ENCODE results near the gene OR2AP1. TPM values are rescaled to one million over a fixed set of nuclear protein-coding genes. Genes with fewer than 3 reads are reported as not detected.
"Not testable (repeated sequence)": the region's sequence is repeated elsewhere in the genome, so short reads cannot be mapped to it uniquely, and the experiment has no call there.

The OR2AP1 gene
- polyA plus RNA-seq, 1 donor from 2014 or later: not detected

GRCh38 chr12:55582066-55582465 is 9.8 kb downstream of the OR2AP1 start:
- Histone ChIP-seq H3K4me2 (ENCODE audit: low read length) (no peak overlapping the region), H3K4me3 (ENCODE audit: low read length) (no peak overlapping the region), H3K27ac (ENCODE audit: low read length) (no peak overlapping the region), H2AFZ (ENCODE audit: low read depth, low read length) (no peak overlapping the region), H3F3A (ENCODE audit: insufficient read depth, low read length, poor library complexity, severe bottlenecking) (no peaks in the 10 kb centered on the region), H3K79me2 (replicated peaks; ENCODE audit: insufficient read depth, low read length) (no peaks in the 10 kb centered on the region), H3K9me2 (ENCODE audit: insufficient read depth, low read length) (no peaks in the 10 kb centered on the region), H3K36me3 (ENCODE audit: insufficient read depth, low read length) (no peaks in the 10 kb centered on the region), H3K9ac (ENCODE audit: low read length) (no peak overlapping the region), H4K20me1 (ENCODE audit: insufficient read depth) (no peaks in the 10 kb centered on the region), H3K27me3 (ENCODE audit: insufficient read depth, low read depth, low read length) (no peaks in the 10 kb centered on the region), H3K9me3 (ENCODE audit: low read length) (no peaks in the 10 kb centered on the region)
- TF ChIP-seq SMC3 (conservative IDR thresholded peaks at IDR 0.05; ENCODE audit: poor library complexity): no peak
- TF ChIP-seq POLR2AphosphoS5 (IDR thresholded peaks at IDR 0.05): no peak
- TF ChIP-seq TAF1 (IDR thresholded peaks at IDR 0.05; ENCODE audit: low read depth): no peak
- no peak for TF ChIP-seq REST (IDR thresholded peaks at IDR 0.05; ENCODE audit: borderline replicate concordance)
- TF ChIP-seq MXI1 (conservative IDR thresholded peaks at IDR 0.05; ENCODE audit: poor library complexity, severe bottlenecking): no peak
- TF ChIP-seq RAD21 (conservative IDR thresholded peaks at IDR 0.05): no peak
- no peak for TF ChIP-seq CTCF (IDR thresholded peaks at IDR 0.05; ENCODE audit: poor library complexity, severe bottlenecking)
- no peak for TF ChIP-seq EZH2 (IDR thresholded peaks at IDR 0.05; ENCODE audit: borderline replicate concordance, insufficient read depth, low read length, poor library complexity, severe bottlenecking)
- no peak for TF ChIP-seq EP300 (conservative IDR thresholded peaks at IDR 0.05; ENCODE audit: poor library complexity, severe bottlenecking)

GRCh38 chr12:55585817-55586216 is 13.5 kb downstream of the OR2AP1 start:
- Histone ChIP-seq H3K27ac (ENCODE audit: low read length) (no peak overlapping the region), H3K36me3 (ENCODE audit: insufficient read depth, low read length) (no peaks in the 10 kb centered on the region), H3K9ac (ENCODE audit: low read length) (no peak overlapping the region), H3K9me3 (ENCODE audit: low read length) (no peaks in the 10 kb centered on the region), H2AFZ (ENCODE audit: low read depth, low read length) (no peak overlapping the region), H3F3A (ENCODE audit: insufficient read depth, low read length, poor library complexity, severe bottlenecking) (no peaks in the 10 kb centered on the region), H3K27me3 (ENCODE audit: insufficient read depth, low read depth, low read length) (no peaks in the 10 kb centered on the region), H4K20me1 (ENCODE audit: insufficient read depth) (no peaks in the 10 kb centered on the region), H3K4me2 (ENCODE audit: low read length) (no peak overlapping the region), H3K9me2 (ENCODE audit: insufficient read depth, low read length) (no peaks in the 10 kb centered on the region), H3K4me3 (ENCODE audit: low read length) (no peak overlapping the region), H3K79me2 (replicated peaks; ENCODE audit: insufficient read depth, low read length) (no peaks in the 10 kb centered on the region)
- no peak for TF ChIP-seq EZH2 (IDR thresholded peaks at IDR 0.05; ENCODE audit: borderline replicate concordance, insufficient read depth, low read length, poor library complexity, severe bottlenecking)
- no peak for TF ChIP-seq RAD21 (conservative IDR thresholded peaks at IDR 0.05)
- no peak for TF ChIP-seq EP300 (conservative IDR thresholded peaks at IDR 0.05; ENCODE audit: poor library complexity, severe bottlenecking)
- TF ChIP-seq REST (IDR thresholded peaks at IDR 0.05; ENCODE audit: borderline replicate concordance): no peak
- TF ChIP-seq TAF1 (IDR thresholded peaks at IDR 0.05; ENCODE audit: low read depth): no peak
- TF ChIP-seq SMC3 (conservative IDR thresholded peaks at IDR 0.05; ENCODE audit: poor library complexity): no peak
- no peak for TF ChIP-seq CTCF (IDR thresholded peaks at IDR 0.05; ENCODE audit: poor library complexity, severe bottlenecking)
- TF ChIP-seq POLR2AphosphoS5 (IDR thresholded peaks at IDR 0.05): no peak
- no peak for TF ChIP-seq MXI1 (conservative IDR thresholded peaks at IDR 0.05; ENCODE audit: poor library complexity, severe bottlenecking)

GRCh38 chr12:55590152-55590551 is 17.9 kb downstream of the OR2AP1 start:
- not testable (repeated sequence) for H3K4me2 ChIP-seq (ENCODE audit: low read length); H3K9me3 ChIP-seq (ENCODE audit: low read length); H3K4me3 ChIP-seq (ENCODE audit: low read length); H3K27me3 ChIP-seq (ENCODE audit: insufficient read depth, low read depth, low read length); H3K9ac ChIP-seq (ENCODE audit: low read length); H3K27ac ChIP-seq (ENCODE audit: low read length); H3F3A ChIP-seq (ENCODE audit: insufficient read depth, low read length, poor library complexity, severe bottlenecking); H4K20me1 ChIP-seq (ENCODE audit: insufficient read depth); H3K36me3 ChIP-seq (ENCODE audit: insufficient read depth, low read length); H2AFZ ChIP-seq (ENCODE audit: low read depth, low read length); H3K79me2 ChIP-seq (replicated peaks; ENCODE audit: insufficient read depth, low read length); H3K9me2 ChIP-seq (ENCODE audit: insufficient read depth, low read length)

All from neural cell (in vitro differentiated cells).